Neural progenitor cell (in vitro differentiated cells): ENCODE measurements around the gene CFAP74.
"Not testable (repeated sequence)": the region's sequence is repeated elsewhere in the genome, so short reads cannot be mapped to it uniquely, and the experiment has no call there.

Experiments
- CTCF ChIP-seq: fragments of 200-600 bp; sonication (generic); IDR thresholded peaks from 2 replicates; pipeline ENCODE4 v1.5.1; 2017; ENCODE audit warnings: antibody characterized with exemption, mild to moderate bottlenecking
- EZH2 ChIP-seq: fragments of 200-600 bp; sonication (generic); IDR thresholded peaks from 2 replicates; pipeline ENCODE4 v1.6.1; 2017; ENCODE audit warnings: antibody characterized with exemption, mild to moderate bottlenecking, moderate library complexity
- EZH2phosphoT487 ChIP-seq: fragments of 200-600 bp; sonication (generic); IDR thresholded peaks from 2 replicates; pipeline ENCODE4 v1.6.1; 2017; ENCODE audit warnings: antibody characterized with exemption

- TF ChIP-seq CTCF, EZH2, EZH2phosphoT487: not testable (repeated sequence)
Observed at GRCh38 chr1:1978690-1979481, 24.7 kb downstream of the CFAP74 start.
